Transverse colon (tissue), 3 donors: ENCODE measurements around the gene DOCK6.

Source experiments
- CTCF ChIP-seq, 5 experiments: fragments of 200-600 bp in 3 of 5; fragments of 450-650 bp in 2 of 5; sonication (generic) in 3 of 5; IDR thresholded peaks; 1 replicate in 2 of 5; 2 replicates in 3 of 5; pipeline ENCODE4 v1.5.1; 2016 to 2017; ENCODE audit warnings: antibody characterized with exemption in 5 of 5, inconsistent platforms in 3 of 5, mild to moderate bottlenecking in 2 of 5, moderate library complexity in 1 of 5
- POLR2A ChIP-seq: fragments of 450-650 bp; IDR thresholded peaks from one replicate; pipeline ENCODE4 v1.6.1; 2016; ENCODE audit warnings: antibody characterized with exemption, mild to moderate bottlenecking, moderate library complexity

GRCh38 chr19:11194656-11195558 is 67.4 kb downstream of the DOCK6 start:
- TF ChIP-seq CTCF (IDR thresholded peaks at IDR 0.05) (no peak), POLR2A (no peak)
